Chondrocyte (in vitro differentiated cells): ENCODE data around the gene IGFBPL1. TPM values are rescaled to one million over a fixed set of nuclear protein-coding genes. Genes with fewer than 3 reads are reported as not detected.

Source experiments
- DNase-seq: peaks from one replicate; pipeline ENCODE4 v3.0.0; 2021; ENCODE audit warnings: mixed read lengths, low spot score
- H3K27ac Mint-ChIP-seq: one replicate; pipeline ENCODE4 v1.8.0; 2021; ENCODE audit warnings: mild to moderate bottlenecking, moderate library complexity, mixed read lengths; ENCODE audit not compliant: unreplicated experiment
- H3K27me3 Mint-ChIP-seq: 2 replicates; pipeline ENCODE4 v1.8.0; 2021; ENCODE audit warnings: low read depth, mixed read lengths
- H3K36me3 Mint-ChIP-seq: 2 replicates; pipeline ENCODE4 v1.8.0; 2021; ENCODE audit warnings: low read depth, mixed read lengths
- H3K4me1 Mint-ChIP-seq: 2 replicates; pipeline ENCODE4 v1.8.0; 2021; ENCODE audit warnings: low read depth, mild to moderate bottlenecking, mixed read lengths
- H3K4me3 Mint-ChIP-seq: one replicate; pipeline ENCODE4 v1.8.0; 2021; ENCODE audit warnings: mild to moderate bottlenecking, moderate library complexity, mixed read lengths; ENCODE audit not compliant: unreplicated experiment
- H3K9me3 Mint-ChIP-seq: 2 replicates; pipeline ENCODE4 v1.8.0; 2021; ENCODE audit warnings: low read depth, mixed read lengths
- CTCF ChIP-seq: fragments of 200-600 bp; sonication (generic); IDR thresholded peaks from 2 replicates; pipeline ENCODE4 v1.5.0; 2021; ENCODE audit warnings: antibody characterized with exemption, mild to moderate bottlenecking, moderate library complexity
- total RNA-seq: library from RNA; stranded (reverse); gene quantifications from 3 replicates; pipeline ENCODE4 v1.2.1, GENCODE V29; 2021

IGFBPL1 gene
- total RNA-seq, 1 donor from 2014 or later: 2.8 TPM

- no peak overlapping the region for H3K27ac Mint-ChIP-seq
- H3K36me3 Mint-ChIP-seq: no peaks in the 10 kb centered on the region
- no peaks in the 10 kb centered on the region for H3K4me1 Mint-ChIP-seq
- H3K9me3 Mint-ChIP-seq: no peaks in the 10 kb centered on the region
- no peaks in the 10 kb centered on the region for H3K27me3 Mint-ChIP-seq
- H3K4me3 Mint-ChIP-seq: no peak overlapping the region
- no peak for DNase-seq
- no peak for TF ChIP-seq CTCF
These were observed 8.4 kb downstream of the IGFBPL1 start for GRCh38 chr9:38415856-38416255.

- no peaks in the 10 kb centered on the region for H3K36me3 Mint-ChIP-seq
- H3K4me3 Mint-ChIP-seq: no peak overlapping the region
- DNase-seq: peak; percentile 56
- H3K9me3 Mint-ChIP-seq: no peaks in the 10 kb centered on the region
- H3K27me3 Mint-ChIP-seq: no peaks in the 10 kb centered on the region
- no peak overlapping the region for H3K27ac Mint-ChIP-seq
- H3K4me1 Mint-ChIP-seq: no peaks in the 10 kb centered on the region
- no peak for TF ChIP-seq CTCF
These were observed 10.1 kb downstream of the IGFBPL1 start for GRCh38 chr9:38414040-38414723.

GRCh38 chr9:38413283-38413682 is 11.0 kb downstream of the IGFBPL1 start:
- no peak overlapping the region for H3K4me3 Mint-ChIP-seq
- H3K9me3 Mint-ChIP-seq: no peaks in the 10 kb centered on the region
- H3K36me3 Mint-ChIP-seq: no peaks in the 10 kb centered on the region
- H3K4me1 Mint-ChIP-seq: no peaks in the 10 kb centered on the region
- TF ChIP-seq CTCF: no peak
- no peak for DNase-seq
- no peak overlapping the region for H3K27ac Mint-ChIP-seq
- H3K27me3 Mint-ChIP-seq: no peaks in the 10 kb centered on the region

- no peaks in the 10 kb centered on the region for H3K9me3 Mint-ChIP-seq
- no peak overlapping the region for H3K4me3 Mint-ChIP-seq
- no peaks in the 10 kb centered on the region for H3K36me3 Mint-ChIP-seq
- H3K27ac Mint-ChIP-seq: no peak overlapping the region
- TF ChIP-seq CTCF: no peak
- DNase-seq: peak; percentile 30
- H3K4me1 Mint-ChIP-seq: no peaks in the 10 kb centered on the region
- H3K27me3 Mint-ChIP-seq: no peaks in the 10 kb centered on the region
These were observed 11.5 kb downstream of the IGFBPL1 start for GRCh38 chr9:38412751-38413150.

- H3K27ac Mint-ChIP-seq: no peak overlapping the region
- no peak for TF ChIP-seq CTCF
These were observed 15.5 kb downstream of the IGFBPL1 start for GRCh38 chr9:38408719-38409118.

More at GRCh38 chr9:38408719-38409118, 15.5 kb downstream of the IGFBPL1 start:
- H3K27me3 Mint-ChIP-seq: peaks cover 4% of the 10 kb centered on the region
- peaks cover 4% of the 10 kb centered on the region for H3K4me1 Mint-ChIP-seq
- DNase-seq: peak; percentile 10
- H3K9me3 Mint-ChIP-seq: no peaks in the 10 kb centered on the region
- H3K36me3 Mint-ChIP-seq: no peaks in the 10 kb centered on the region
- H3K4me3 Mint-ChIP-seq: no peak overlapping the region
